ENCODE measurements around the gene CBX4. TPM values are rescaled to one million over a fixed set of nuclear protein-coding genes. Genes with fewer than 3 reads are reported as not detected.

The CBX4 gene
- total RNA-seq, 2 donors from 2014 or later, result 4.2 to 4.9 TPM

- H3K27ac Mint-ChIP-seq, result no peak overlapping the region
- Histone ChIP-seq H3K27me3 (ENCODE audit: control insufficient read depth, insufficient read depth, low read length, poor library complexity, severe bottlenecking) (peaks cover 56% of the 10 kb centered on the region), H3K9me3 (ENCODE audit: control insufficient read depth, low read length) (no peaks in the 10 kb centered on the region), H3K9ac (ENCODE audit: extremely low read depth, low read length, poor library complexity, severe bottlenecking) (no peak overlapping the region), H3K4me3 (ENCODE audit: low read length) (no peak overlapping the region), H3K4me1 (ENCODE audit: control insufficient read depth, insufficient read depth, low read length) (no peaks in the 10 kb centered on the region), H3K36me3 (ENCODE audit: control insufficient read depth, insufficient read depth, low read length) (peaks cover 24% of the 10 kb centered on the region), H3K27ac (ENCODE audit: low read depth, low read length) (no peak overlapping the region)
- no peak for TF ChIP-seq CTCF (conservative IDR thresholded peaks at IDR 0.05)
- no peaks in the 10 kb centered on the region for H3K9me3 Mint-ChIP-seq
- peaks cover 27% of the 10 kb centered on the region for H3K36me3 Mint-ChIP-seq (ENCODE audit: low read depth)
- H3K27me3 Mint-ChIP-seq (ENCODE audit: insufficient read depth), result peaks cover 46% of the 10 kb centered on the region
- H3K4me1 Mint-ChIP-seq, result peaks cover 5% of the 10 kb centered on the region
- H3K4me3 Mint-ChIP-seq, result no peak overlapping the region
- WGBS, 2 experiments (ENCODE audit: insufficient coverage in 1 of 2, insufficient read length in 1 of 2), result 92 to 97% methylated on average over 6 to 12 of the region's 12 CpGs
- no peak for DNase-seq
These were observed 52.2 kb downstream of the CBX4 start for GRCh38 chr17:79786930-79787643.

- H3K36me3 Mint-ChIP-seq (ENCODE audit: low read depth), result peaks cover 33% of the 10 kb centered on the region
- no peak for TF ChIP-seq CTCF (conservative IDR thresholded peaks at IDR 0.05)
- peaks cover 46% of the 10 kb centered on the region for H3K27me3 ChIP-seq (ENCODE audit: control insufficient read depth, insufficient read depth, low read length, poor library complexity, severe bottlenecking)
- H3K4me3 Mint-ChIP-seq, result no peak overlapping the region
- H3K9me3 ChIP-seq (ENCODE audit: control insufficient read depth, low read length), result no peaks in the 10 kb centered on the region
- H3K27ac Mint-ChIP-seq, result no peak overlapping the region
- H3K9ac ChIP-seq (ENCODE audit: extremely low read depth, low read length, poor library complexity, severe bottlenecking), result no peak overlapping the region
- peaks cover 5% of the 10 kb centered on the region for H3K4me1 Mint-ChIP-seq
- peaks cover 37% of the 10 kb centered on the region for H3K27me3 Mint-ChIP-seq (ENCODE audit: insufficient read depth)
- no peak for DNase-seq
- H3K4me3 ChIP-seq (ENCODE audit: low read length), result no peak overlapping the region
- peaks cover 28% of the 10 kb centered on the region for H3K36me3 ChIP-seq (ENCODE audit: control insufficient read depth, insufficient read depth, low read length)
- no peak overlapping the region for H3K27ac ChIP-seq (ENCODE audit: low read depth, low read length)
- no peaks in the 10 kb centered on the region for H3K4me1 ChIP-seq (ENCODE audit: control insufficient read depth, insufficient read depth, low read length)
- H3K9me3 Mint-ChIP-seq, result no peaks in the 10 kb centered on the region
- WGBS, 2 experiments (ENCODE audit: insufficient coverage in 1 of 2, insufficient read length in 1 of 2), result 95 to 96% methylated on average over 9 to 15 of the region's 15 CpGs
These were observed 53.1 kb downstream of the CBX4 start for GRCh38 chr17:79785900-79786810.

- H3K4me1 ChIP-seq (ENCODE audit: control insufficient read depth, insufficient read depth, low read length), result no peaks in the 10 kb centered on the region
- Mint-ChIP-seq H3K4me3 (no peak overlapping the region), H3K9me3 (no peaks in the 10 kb centered on the region), H3K36me3 (ENCODE audit: low read depth) (peaks cover 42% of the 10 kb centered on the region), H3K27me3 (ENCODE audit: insufficient read depth) (peaks cover 28% of the 10 kb centered on the region), H3K27ac (no peak overlapping the region), H3K4me1 (peaks cover 7% of the 10 kb centered on the region)
- H3K27me3 ChIP-seq (ENCODE audit: control insufficient read depth, insufficient read depth, low read length, poor library complexity, severe bottlenecking), result peaks cover 37% of the 10 kb centered on the region
- WGBS, 2 experiments (ENCODE audit: insufficient coverage in 1 of 2, insufficient read length in 1 of 2), result 94 to 96% methylated on average over 11 to 17 of the region's 17 CpGs
- TF ChIP-seq CTCF (conservative IDR thresholded peaks at IDR 0.05), result no peak
- H3K27ac ChIP-seq (ENCODE audit: low read depth, low read length), result no peak overlapping the region
- H3K9me3 ChIP-seq (ENCODE audit: control insufficient read depth, low read length), result no peaks in the 10 kb centered on the region
- peaks cover 35% of the 10 kb centered on the region for H3K36me3 ChIP-seq (ENCODE audit: control insufficient read depth, insufficient read depth, low read length)
- H3K9ac ChIP-seq (ENCODE audit: extremely low read depth, low read length, poor library complexity, severe bottlenecking), result no peak overlapping the region
- no peak overlapping the region for H3K4me3 ChIP-seq (ENCODE audit: low read length)
- no peak for DNase-seq
These were observed 54.0 kb downstream of the CBX4 start for GRCh38 chr17:79785017-79785899.

All from endodermal cell (in vitro differentiated cells).